Measurements from ENCODE around the gene KCND3. TPM values are rescaled to one million over a fixed set of nuclear protein-coding genes. Genes with fewer than 3 reads are reported as not detected.

The KCND3 gene
- total RNA-seq, 5 donors from 2014 or later (not counting 1 experiment from before 2014, with no cell fraction given) = not detected

- ChIA-PET CTCF (no interaction called here), POLR2A (no interaction called here)
- no peak overlapping the region for H3K4me3 Mint-ChIP-seq
- H3K4me1 Mint-ChIP-seq = no peaks in the 10 kb centered on the region
- peaks cover 17 to 36% of the 10 kb centered on the region in 2 donors for H3K27me3 Mint-ChIP-seq
- ATAC-seq (replicated peaks in 1 of 4) (no peak), DNase-seq (no peak)
- Histone ChIP-seq H3K27me3 (replicated peaks in 1 of 2; ENCODE audit: control insufficient read depth in 2 of 2, extremely low read depth in 1 of 2, insufficient read depth in 2 of 2, low read length in 1 of 2) (peaks cover 6 to 19% of the 10 kb centered on the region in 2 experiments), H3K36me3 (ENCODE audit: control insufficient read depth in 2 of 2, extremely low read depth in 1 of 2, insufficient read depth in 1 of 2, low read length in 1 of 2) (no peaks in the 10 kb centered on the region), H3K9me3 (no peaks in the 10 kb centered on the region), H3K4me3 (ENCODE audit: control insufficient read depth in 1 of 2, extremely low read depth in 1 of 2, low read length in 1 of 2) (no peak overlapping the region), H3K27ac (ENCODE audit: low read length) (no peak overlapping the region), H3K4me1 (ENCODE audit: control insufficient read depth in 1 of 2, extremely low read depth in 1 of 2, insufficient read depth in 2 of 2, low read length in 2 of 2) (no peaks in the 10 kb centered on the region)
- no peak overlapping the region for H3K27ac Mint-ChIP-seq
- WGBS (ENCODE audit: insufficient coverage) = 14% methylated on average over 1 of the region's 5 CpGs
- no peaks in the 10 kb centered on the region for H3K36me3 Mint-ChIP-seq
- H3K9me3 Mint-ChIP-seq = no peaks in the 10 kb centered on the region
These were observed 36.5 kb upstream of the KCND3 start for GRCh38 chr1:112026016-112026415.

GRCh38 chr1:112021263-112021662 is 31.8 kb upstream of the KCND3 start:
- no peak overlapping the region for H3K27ac Mint-ChIP-seq
- DNase-seq = no peak
- no peak overlapping the region for H3K4me3 ChIP-seq (ENCODE audit: control insufficient read depth in 1 of 2, extremely low read depth in 1 of 2, low read length in 1 of 2)
- H3K4me1 Mint-ChIP-seq = no peaks in the 10 kb centered on the region
- no peak for ATAC-seq (replicated peaks in 1 of 4)
- H3K36me3 ChIP-seq (ENCODE audit: control insufficient read depth in 2 of 2, extremely low read depth in 1 of 2, insufficient read depth in 1 of 2, low read length in 1 of 2) = no peaks in the 10 kb centered on the region
- POLR2A ChIA-PET = no interaction called here
- peaks cover 21 to 32% of the 10 kb centered on the region in 2 donors for H3K27me3 Mint-ChIP-seq
- WGBS (ENCODE audit: insufficient coverage) = 29% methylated on average over 1 of the region's 4 CpGs
- CTCF ChIA-PET = no interaction called here
- H3K36me3 Mint-ChIP-seq = no peaks in the 10 kb centered on the region
- peaks cover 6 to 10% of the 10 kb centered on the region in 2 experiments for H3K27me3 ChIP-seq (replicated peaks in 1 of 2; ENCODE audit: control insufficient read depth in 2 of 2, extremely low read depth in 1 of 2, insufficient read depth in 2 of 2, low read length in 1 of 2)
- H3K9me3 Mint-ChIP-seq = no peaks in the 10 kb centered on the region
- H3K9me3 ChIP-seq = no peaks in the 10 kb centered on the region
- H3K4me1 ChIP-seq (ENCODE audit: control insufficient read depth in 1 of 2, extremely low read depth in 1 of 2, insufficient read depth in 2 of 2, low read length in 2 of 2) = no peaks in the 10 kb centered on the region
- no peak overlapping the region for H3K4me3 Mint-ChIP-seq
- no peak overlapping the region for H3K27ac ChIP-seq (ENCODE audit: low read length)

- Histone ChIP-seq H3K4me1 (ENCODE audit: control insufficient read depth in 1 of 2, extremely low read depth in 1 of 2, insufficient read depth in 2 of 2, low read length in 2 of 2) (no peaks in the 10 kb centered on the region), H3K27me3 (replicated peaks in 1 of 2; ENCODE audit: control insufficient read depth in 2 of 2, extremely low read depth in 1 of 2, insufficient read depth in 2 of 2, low read length in 1 of 2) (peaks cover 0 to 9% of the 10 kb centered on the region in 2 experiments), H3K36me3 (ENCODE audit: control insufficient read depth in 2 of 2, extremely low read depth in 1 of 2, insufficient read depth in 1 of 2, low read length in 1 of 2) (no peaks in the 10 kb centered on the region), H3K4me3 (ENCODE audit: control insufficient read depth in 1 of 2, extremely low read depth in 1 of 2, low read length in 1 of 2) (no peak overlapping the region), H3K9me3 (no peaks in the 10 kb centered on the region), H3K27ac (ENCODE audit: low read length) (no peak overlapping the region)
- Mint-ChIP-seq H3K27me3 (peaks cover 23 to 36% of the 10 kb centered on the region in 2 donors), H3K27ac (no peak overlapping the region), H3K4me3 (no peak overlapping the region), H3K36me3 (no peaks in the 10 kb centered on the region), H3K9me3 (peaks cover 0 to 15% (median 10%) of the 10 kb centered on the region in 3 donors), H3K4me1 (no peaks in the 10 kb centered on the region)
- ChIA-PET CTCF (no interaction called here), POLR2A (no interaction called here)
- no peak for ATAC-seq (replicated peaks in 1 of 4)
- DNase-seq = no peak
- WGBS (ENCODE audit: insufficient coverage) = 79% methylated on average over 5 of the region's 6 CpGs
These were observed 27.7 kb upstream of the KCND3 start for GRCh38 chr1:112017183-112017582.

- WGBS (ENCODE audit: insufficient coverage) = no CpG with 5 or more reads among the region's 1 CpG
- ChIA-PET CTCF (no interaction called here), POLR2A (no interaction called here)
- no peaks in the 10 kb centered on the region for H3K36me3 Mint-ChIP-seq
- Histone ChIP-seq H3K27ac (ENCODE audit: low read length) (no peak overlapping the region), H3K4me3 (ENCODE audit: control insufficient read depth in 1 of 2, extremely low read depth in 1 of 2, low read length in 1 of 2) (no peak overlapping the region), H3K36me3 (ENCODE audit: control insufficient read depth in 2 of 2, extremely low read depth in 1 of 2, insufficient read depth in 1 of 2, low read length in 1 of 2) (no peaks in the 10 kb centered on the region), H3K4me1 (ENCODE audit: control insufficient read depth in 1 of 2, extremely low read depth in 1 of 2, insufficient read depth in 2 of 2, low read length in 2 of 2) (no peaks in the 10 kb centered on the region), H3K27me3 (replicated peaks in 1 of 2; ENCODE audit: control insufficient read depth in 2 of 2, extremely low read depth in 1 of 2, insufficient read depth in 2 of 2, low read length in 1 of 2) (peaks cover 0 to 13% of the 10 kb centered on the region in 2 experiments), H3K9me3 (no peaks in the 10 kb centered on the region)
- no peak for DNase-seq
- no peak overlapping the region for H3K4me3 Mint-ChIP-seq
- no peak overlapping the region for H3K27ac Mint-ChIP-seq
- peaks cover 11 to 22% of the 10 kb centered on the region in 2 donors for H3K27me3 Mint-ChIP-seq
- H3K4me1 Mint-ChIP-seq = peaks cover 0 to 6% (median 0%) of the 10 kb centered on the region in 3 donors
- peaks cover 0 to 19% (median 10%) of the 10 kb centered on the region in 3 donors for H3K9me3 Mint-ChIP-seq
- no peak for ATAC-seq (replicated peaks in 1 of 4)
These were observed 23.4 kb upstream of the KCND3 start for GRCh38 chr1:112012823-112013222.

- H3K9me3 ChIP-seq = no peaks in the 10 kb centered on the region
- Mint-ChIP-seq H3K27me3 (peaks cover 15 to 25% of the 10 kb centered on the region in 2 donors), H3K36me3 (no peaks in the 10 kb centered on the region), H3K4me1 (peaks cover 0 to 6% (median 0%) of the 10 kb centered on the region in 3 donors), H3K4me3 (no peak overlapping the region), H3K9me3 (peaks cover 0 to 19% (median 10%) of the 10 kb centered on the region in 3 donors), H3K27ac (no peak overlapping the region)
- no peak overlapping the region for H3K4me3 ChIP-seq (ENCODE audit: control insufficient read depth in 1 of 2, extremely low read depth in 1 of 2, low read length in 1 of 2)
- peaks cover 0 to 12% of the 10 kb centered on the region in 2 experiments for H3K27me3 ChIP-seq (replicated peaks in 1 of 2; ENCODE audit: control insufficient read depth in 2 of 2, extremely low read depth in 1 of 2, insufficient read depth in 2 of 2, low read length in 1 of 2)
- WGBS (ENCODE audit: insufficient coverage) = 11% methylated on average over 1 of the region's 3 CpGs
- ChIA-PET POLR2A (no interaction called here), CTCF (no interaction called here)
- no peak for DNase-seq
- H3K27ac ChIP-seq (ENCODE audit: low read length) = no peak overlapping the region
- H3K4me1 ChIP-seq (ENCODE audit: control insufficient read depth in 1 of 2, extremely low read depth in 1 of 2, insufficient read depth in 2 of 2, low read length in 2 of 2) = no peaks in the 10 kb centered on the region
- H3K36me3 ChIP-seq (ENCODE audit: control insufficient read depth in 2 of 2, extremely low read depth in 1 of 2, insufficient read depth in 1 of 2, low read length in 1 of 2) = no peaks in the 10 kb centered on the region
- ATAC-seq (replicated peaks in 1 of 4) = no peak
These were observed 21.7 kb upstream of the KCND3 start for GRCh38 chr1:112011202-112011601.

- no peak overlapping the region for H3K4me3 ChIP-seq (ENCODE audit: control insufficient read depth in 1 of 2, extremely low read depth in 1 of 2, low read length in 1 of 2)
- no peaks in the 10 kb centered on the region for H3K36me3 ChIP-seq (ENCODE audit: control insufficient read depth in 2 of 2, extremely low read depth in 1 of 2, insufficient read depth in 1 of 2, low read length in 1 of 2)
- no peaks in the 10 kb centered on the region for H3K36me3 Mint-ChIP-seq
- peaks cover 0 to 12% of the 10 kb centered on the region in 2 experiments for H3K27me3 ChIP-seq (replicated peaks in 1 of 2; ENCODE audit: control insufficient read depth in 2 of 2, extremely low read depth in 1 of 2, insufficient read depth in 2 of 2, low read length in 1 of 2)
- WGBS (ENCODE audit: insufficient coverage) = 80% methylated on average over 2 of the region's 2 CpGs
- H3K27ac Mint-ChIP-seq = no peak overlapping the region
- H3K4me1 ChIP-seq (ENCODE audit: control insufficient read depth in 1 of 2, extremely low read depth in 1 of 2, insufficient read depth in 2 of 2, low read length in 2 of 2) = no peaks in the 10 kb centered on the region
- H3K4me1 Mint-ChIP-seq = peaks cover 0 to 6% (median 0%) of the 10 kb centered on the region in 3 donors
- ChIA-PET CTCF (no interaction called here), POLR2A (no interaction called here)
- H3K9me3 ChIP-seq = no peaks in the 10 kb centered on the region
- no peak overlapping the region for H3K27ac ChIP-seq (ENCODE audit: low read length)
- H3K4me3 Mint-ChIP-seq = no peak overlapping the region
- DNase-seq = no peak
- peaks cover 0 to 4% (median 0%) of the 10 kb centered on the region in 3 donors for H3K9me3 Mint-ChIP-seq
- peaks cover 13 to 25% of the 10 kb centered on the region in 2 donors for H3K27me3 Mint-ChIP-seq
- ATAC-seq (replicated peaks in 1 of 4) = no peak
These were observed 17.7 kb upstream of the KCND3 start for GRCh38 chr1:112007169-112007568.

Measured in T-cell (primary cell).